ENCODE results near the gene BHLHE23.

Gene BHLHE23

GRCh38 chr20:63006540-63007359 is at the start of gene BHLHE23:
Gene BHLHE23 (minus strand): TSS chr20:63006964. CDS start chr20:63006774, 190 bp downstream.
- DNase-seq (ENCODE audit: extremely low spot score, insufficient read length, low read depth) = no peak

GRCh38 chr20:63055575-63056235 is 48.9 kb upstream of the BHLHE23 start:
- no peak for FAIRE-seq
- no peak for DNase-seq (ENCODE audit: extremely low spot score, insufficient read length, low read depth)

More at GRCh38 chr20:63006540-63007359, at the start of gene BHLHE23:
- FAIRE-seq = no peak

GRCh38 chr20:63054681-63055240 is 48.0 kb upstream of the BHLHE23 start:
- DNase-seq (ENCODE audit: extremely low spot score, insufficient read length, low read depth) (no peak), FAIRE-seq (no peak)

GRCh38 chr20:63054103-63054474 is 47.3 kb upstream of the BHLHE23 start:
- FAIRE-seq (no peak), DNase-seq (ENCODE audit: extremely low spot score, insufficient read length, low read depth) (no peak)

- FAIRE-seq (no peak), DNase-seq (ENCODE audit: extremely low spot score, insufficient read length, low read depth) (no peak)
These were observed 46.8 kb upstream of the BHLHE23 start for GRCh38 chr20:63053432-63054102.

GRCh38 chr20:63052571-63053431 is 46.0 kb upstream of the BHLHE23 start:
- no peak for DNase-seq (ENCODE audit: extremely low spot score, insufficient read length, low read depth)
- no peak for FAIRE-seq

- FAIRE-seq (no peak), DNase-seq (ENCODE audit: extremely low spot score, insufficient read length, low read depth) (no peak)
These were observed 45.1 kb upstream of the BHLHE23 start for GRCh38 chr20:63051911-63052310.

GRCh38 chr20:63051186-63051860 is 44.6 kb upstream of the BHLHE23 start:
- DNase-seq (ENCODE audit: extremely low spot score, insufficient read length, low read depth) (no peak), FAIRE-seq (no peak)

GRCh38 chr20:63050406-63050805 is 43.6 kb upstream of the BHLHE23 start:
- DNase-seq (ENCODE audit: extremely low spot score, insufficient read length, low read depth) (no peak), FAIRE-seq (no peak)

GRCh38 chr20:63049561-63050221 is 42.9 kb upstream of the BHLHE23 start:
- FAIRE-seq (no peak), DNase-seq (ENCODE audit: extremely low spot score, insufficient read length, low read depth) (no peak)

- DNase-seq (ENCODE audit: extremely low spot score, insufficient read length, low read depth) = no peak
- no peak for FAIRE-seq
These were observed 42.4 kb upstream of the BHLHE23 start for GRCh38 chr20:63049191-63049518.

GRCh38 chr20:63048516-63049190 is 41.9 kb upstream of the BHLHE23 start:
- no peak for FAIRE-seq

GRCh38 chr20:63047946-63048345 is 41.2 kb upstream of the BHLHE23 start:
- FAIRE-seq (no peak), DNase-seq (ENCODE audit: extremely low spot score, insufficient read length, low read depth) (no peak)

More at GRCh38 chr20:63048516-63049190, 41.9 kb upstream of the BHLHE23 start:
- no peak for DNase-seq (ENCODE audit: extremely low spot score, insufficient read length, low read depth)

GRCh38 chr20:63047267-63047666 is 40.5 kb upstream of the BHLHE23 start:
- FAIRE-seq (no peak), DNase-seq (ENCODE audit: extremely low spot score, insufficient read length, low read depth) (no peak)

GRCh38 chr20:63046841-63047240 is 40.1 kb upstream of the BHLHE23 start:
- FAIRE-seq = no peak

GRCh38 chr20:63045991-63046390 is 39.2 kb upstream of the BHLHE23 start:
- FAIRE-seq (no peak), DNase-seq (ENCODE audit: extremely low spot score, insufficient read length, low read depth) (no peak)

More at GRCh38 chr20:63046841-63047240, 40.1 kb upstream of the BHLHE23 start:
- DNase-seq (ENCODE audit: extremely low spot score, insufficient read length, low read depth) = no peak

GRCh38 chr20:63045401-63045800 is 38.6 kb upstream of the BHLHE23 start:
- no peak for FAIRE-seq
- no peak for DNase-seq (ENCODE audit: extremely low spot score, insufficient read length, low read depth)

GRCh38 chr20:63044605-63045004 is 37.8 kb upstream of the BHLHE23 start:
- FAIRE-seq (no peak), DNase-seq (ENCODE audit: extremely low spot score, insufficient read length, low read depth) (no peak)

Measured in GM18507 (cell line).